Heart left ventricle (tissue), 13 donors: ENCODE data around the gene PSG6.
A peak's percentile ranks its signal among the peaks of the same experiment; 100 is the strongest.
"Not testable (repeated sequence)": the region's sequence is repeated elsewhere in the genome, so short reads cannot be mapped to it uniquely, and the experiment has no call there.

ENCODE experiments used
- CTCF ChIP-seq, 12 donors: fragments of 200-600 bp; sonication (generic) in 4 of 12; IDR thresholded peaks; one replicate each; pipeline versions ENCODE4 v1.5.0 to v1.8.0; 2018 to 2022; ENCODE audit warnings: antibody characterized with exemption in 12 of 12, mild to moderate bottlenecking in 5 of 12
- POLR2A ChIP-seq, 2 donors: fragments of 450-650 bp; IDR thresholded peaks; one replicate each; pipeline ENCODE4 v1.6.1; 2017; ENCODE audit warnings: antibody characterized with exemption in 2 of 2, mild to moderate bottlenecking in 2 of 2, moderate library complexity in 2 of 2
- donor health status: ischemic (EF 13 %, LVEDD 7.1; RV severe dilation, severe dysfunction).
- donor health status: DM: no; HTN: yes; CAD: no.
- donor health status: DM: no; HTN: no; CAD: no.
- donor health status: ischemic (EF 25% LVEDD 6.9; RV normal size, moderate dysfunction).
- donor health status: ischemic (EF 25% LVEDD 5.7; RV mildly dilated, moderate dysfunction).
- donor health status: ischemic (EF 35%, LVEDD 5.7; RV mildly dilated, moderate dysfunction).
- donor health status: nonischemic (EF 11% LVEDD 7.7; RV severe dilation, severe dysfunction).
- donor health status: DM: yes; HTN: yes; CAD: no.
- donor health status: PGD.
- donor health status: ischemic (EF 29% LVEDD 5.4; RV normal size, mild dysfunction).
- donor health status: nonischemic (EF 23%, LVEDD 6.1; RV moderate dilation, normal function).

- TF ChIP-seq CTCF (IDR thresholded peaks at IDR 0.05) = peak in 6 of 12 donors; percentile 8 to 29 (median 16)
- TF ChIP-seq POLR2A (IDR thresholded peaks at IDR 0.05) = not testable (repeated sequence)
Measured at GRCh38 chr19:42881279-42881678, 36.4 kb downstream of the PSG6 start.
